GM20431 (cell line): ENCODE results near the gene SUSD1.

Experiments
- in situ Hi-C: fragments of 300-500 bp; cut with MseI, MboI; formaldehyde crosslinking; loops from one replicate; pipeline ENCODE4 v1.15.0; 2020; ENCODE audit warnings: low sequenced_read_pairs; ENCODE audit not compliant: unreplicated experiment

Gene SUSD1

GRCh38 chr9:112076814-112077213 lies 98.3 kb downstream of the SUSD1 start:
- in situ Hi-C loops = loop anchor here (10.0 to 25.0 kb wide), 2 partner anchors 312 to 710 kb away; no protein-coding TSS in a partner anchor

- in situ Hi-C loops = loop anchor here (10.0 to 25.0 kb wide), 2 partner anchors 310 to 712 kb away; no protein-coding TSS in a partner anchor
These were observed 100.1 kb downstream of the SUSD1 start for GRCh38 chr9:112075009-112075378.

GRCh38 chr9:112074250-112075008 lies 100.7 kb downstream of the SUSD1 start:
- in situ Hi-C loops = loop anchor here (10.0 to 25.0 kb wide), 2 partner anchors 310 to 713 kb away; no protein-coding TSS in a partner anchor

GRCh38 chr9:112073639-112074173 lies 101.4 kb downstream of the SUSD1 start:
- in situ Hi-C loops = loop anchor here (10.0 kb wide), 1 partner anchor 309 kb away; no protein-coding TSS in a partner anchor

- in situ Hi-C loops = loop anchor here (10.0 kb wide), 1 partner anchor 308 kb away; no protein-coding TSS in a partner anchor
These were observed 102.1 kb downstream of the SUSD1 start for GRCh38 chr9:112072721-112073638.

- in situ Hi-C loops = loop anchor here (10.0 kb wide), 1 partner anchor 305 kb away; no protein-coding TSS in a partner anchor
These were observed 105.6 kb downstream of the SUSD1 start for GRCh38 chr9:112069318-112070169.

GRCh38 chr9:112065806-112066606 lies 109.1 kb downstream of the SUSD1 start:
- in situ Hi-C loops = no loop called here

GRCh38 chr9:112064871-112065270 lies 110.2 kb downstream of the SUSD1 start:
- in situ Hi-C loops = no loop called here

- in situ Hi-C loops = no loop called here
These were observed 111.5 kb downstream of the SUSD1 start for GRCh38 chr9:112063586-112063985.

GRCh38 chr9:112063151-112063550 lies 111.9 kb downstream of the SUSD1 start:
- in situ Hi-C loops = no loop called here

GRCh38 chr9:112061152-112061740 lies 113.9 kb downstream of the SUSD1 start:
- in situ Hi-C loops = no loop called here

- in situ Hi-C loops = no loop called here
These were observed 115.2 kb downstream of the SUSD1 start for GRCh38 chr9:112059966-112060320.

GRCh38 chr9:112059145-112059965 lies 115.7 kb downstream of the SUSD1 start:
- in situ Hi-C loops = no loop called here

- in situ Hi-C loops = no loop called here
These were observed 118.1 kb downstream of the SUSD1 start for GRCh38 chr9:112056996-112057395.

GRCh38 chr9:112054916-112055315 lies 120.2 kb downstream of the SUSD1 start:
- in situ Hi-C loops = no loop called here

GRCh38 chr9:112051812-112052211 lies 123.3 kb downstream of the SUSD1 start:
- in situ Hi-C loops = no loop called here
